GM18502 (cell line): Measurements from ENCODE around the gene ZNF341.

Experiments used
- ATAC-seq: cut with Tn5 transposase; IDR thresholded peaks from one replicate; pipeline ENCODE4 v1.9.1; 2021; ENCODE audit warnings: mild to moderate bottlenecking; ENCODE audit not compliant: unreplicated experiment, poor library complexity

ZNF341 gene

GRCh38 chr20:33819456-33819855 is 87.7 kb downstream of the ZNF341 start:
- ATAC-seq = no peak

- ATAC-seq = no peak
Measured at GRCh38 chr20:33820362-33820761, 88.6 kb downstream of the ZNF341 start.

GRCh38 chr20:33821270-33821836 is 89.6 kb downstream of the ZNF341 start:
- ATAC-seq = no peak

GRCh38 chr20:33822423-33822822 is 90.6 kb downstream of the ZNF341 start:
- ATAC-seq = no peak

- no peak for ATAC-seq
Measured at GRCh38 chr20:33822991-33823390, 91.2 kb downstream of the ZNF341 start.

- ATAC-seq = no peak
Measured at GRCh38 chr20:33824852-33825251, 93.1 kb downstream of the ZNF341 start.

GRCh38 chr20:33825340-33826269 is 93.8 kb downstream of the ZNF341 start:
- no peak for ATAC-seq

GRCh38 chr20:33826270-33826897 is 94.6 kb downstream of the ZNF341 start:
- no peak for ATAC-seq

GRCh38 chr20:33827109-33827508 is 95.3 kb downstream of the ZNF341 start:
- ATAC-seq = no peak

GRCh38 chr20:33827634-33828325 is 96.0 kb downstream of the ZNF341 start:
- no peak for ATAC-seq

GRCh38 chr20:33828326-33828844 is 96.6 kb downstream of the ZNF341 start:
- no peak for ATAC-seq

- no peak for ATAC-seq
Measured at GRCh38 chr20:33828967-33829560, 97.3 kb downstream of the ZNF341 start.

- ATAC-seq = no peak
Measured at GRCh38 chr20:33829636-33830035, 97.8 kb downstream of the ZNF341 start.

GRCh38 chr20:33830371-33830770 is 98.6 kb downstream of the ZNF341 start:
- ATAC-seq = no peak

GRCh38 chr20:33832103-33832804 is 100.5 kb downstream of the ZNF341 start:
- no peak for ATAC-seq

GRCh38 chr20:33833333-33833732 is 101.5 kb downstream of the ZNF341 start:
- ATAC-seq = no peak

GRCh38 chr20:33835615-33836172 is 103.9 kb downstream of the ZNF341 start:
- ATAC-seq = no peak

- no peak for ATAC-seq
Measured at GRCh38 chr20:33836277-33836676, 104.5 kb downstream of the ZNF341 start.
